Measurements from ENCODE around the gene RAB26.
"Not testable (repeated sequence)": the region's sequence is repeated elsewhere in the genome, so short reads cannot be mapped to it uniquely, and the experiment has no call there.

The RAB26 gene

GRCh38 chr16:2195322-2196161, 47.1 kb downstream of the RAB26 start:
- no peak for DNase-seq (ENCODE audit: low spot score)

GRCh38 chr16:2196162-2196980, 47.9 kb downstream of the RAB26 start, which contains the start of gene CASKIN1:
CASKIN1 (minus strand) TSS chr16:2196605; CDS start chr16:2196432, 173 bp downstream.
- no peak for DNase-seq (ENCODE audit: low spot score)

- no peak for DNase-seq (ENCODE audit: low spot score)
These were observed 48.6 kb downstream of the RAB26 start for GRCh38 chr16:2196981-2197511.

- no peak for DNase-seq (ENCODE audit: low spot score)
These were observed 49.3 kb downstream of the RAB26 start for GRCh38 chr16:2197765-2198164.

- no peak for DNase-seq (ENCODE audit: low spot score)
These were observed 49.9 kb downstream of the RAB26 start for GRCh38 chr16:2198283-2198682.

GRCh38 chr16:2199095-2199494, 50.7 kb downstream of the RAB26 start:
- DNase-seq (ENCODE audit: low spot score): no peak

- no peak for DNase-seq (ENCODE audit: low spot score)
These were observed 51.3 kb downstream of the RAB26 start for GRCh38 chr16:2199621-2200139.

- no peak for DNase-seq (ENCODE audit: low spot score)
These were observed 51.9 kb downstream of the RAB26 start for GRCh38 chr16:2200313-2200712.

- DNase-seq (ENCODE audit: low spot score): not testable (repeated sequence)
These were observed 54.8 kb downstream of the RAB26 start for GRCh38 chr16:2203119-2203688.

Small RNA genes lying within 50 kb of the gene (small RNA-seq; reads per million reads assigned to genes)
- 0 reads per million in 2 experiments for gene MIR3180-5
- gene MIR4516: 0 reads per million in 2 experiments
- 0 reads per million in 2 experiments for gene RF00019
- gene SNORD60: 0 reads per million in 2 experiments

Data from SK-N-DZ (cell line).